Small intestine (tissue), 7 donors: ENCODE data around the gene ARFGEF3. TPM values are rescaled to one million over a fixed set of nuclear protein-coding genes. Genes with fewer than 3 reads are reported as not detected.

ENCODE experiments used
- DNase-seq, 2 donors: peaks; one replicate each; pipeline versions ENCODE4 v3.0.0 to v3.0.0-alpha.2; 2013
- FAIRE-seq: peaks from 2 replicates; lab custom pipeline; 2012; peaks lifted over from hg19 to GRCh38; lab: Jason Lieb, UNC
- H3K27ac ChIP-seq, 3 donors: one replicate each; pipeline ENCODE4 v1.5.1; 2013; ENCODE audit warnings: low read length in 2 of 3, mild to moderate bottlenecking in 2 of 3, control low read depth in 1 of 3, inconsistent platforms in 1 of 3, low read depth in 1 of 3, moderate library complexity in 1 of 3
- H3K27me3 ChIP-seq, 3 donors: one replicate each; pipeline ENCODE4 v1.6.1; 2013; ENCODE audit warnings: low read length in 3 of 3, inconsistent platforms in 1 of 3; ENCODE audit not compliant: control insufficient read depth in 3 of 3, insufficient read depth in 3 of 3
- H3K36me3 ChIP-seq, 3 donors: one replicate each; pipeline ENCODE4 v1.6.1; 2013; ENCODE audit warnings: low read length in 3 of 3, inconsistent platforms in 1 of 3, low read depth in 1 of 3, mild to moderate bottlenecking in 1 of 3, moderate library complexity in 1 of 3; ENCODE audit not compliant: control insufficient read depth in 3 of 3, insufficient read depth in 2 of 3
- H3K4me1 ChIP-seq, 3 donors: one replicate each; pipeline ENCODE4 v1.6.1; 2013; ENCODE audit warnings: low read length in 2 of 3, inconsistent platforms in 1 of 3, low read depth in 1 of 3, mild to moderate bottlenecking in 1 of 3, moderate library complexity in 1 of 3; ENCODE audit not compliant: control insufficient read depth in 3 of 3, insufficient read depth in 2 of 3
- H3K4me3 ChIP-seq, 3 donors: one replicate each; pipeline ENCODE4 v1.5.1; 2013; ENCODE audit warnings: low read length in 3 of 3, control low read depth in 1 of 3, inconsistent platforms in 1 of 3, low read depth in 1 of 3, mild to moderate bottlenecking in 1 of 3, moderate library complexity in 1 of 3
- H3K9me3 ChIP-seq, 2 donors: one replicate each; pipeline ENCODE4 v1.6.1; 2013; ENCODE audit warnings: low read depth in 1 of 2, low read length in 1 of 2; ENCODE audit not compliant: control insufficient read depth in 2 of 2, insufficient read depth in 1 of 2
- WGBS, 3 donors: extraction: QIAGEN DNeasy Blood & Tissue Kit; methylation state at CpG; one replicate each; pipeline ENCODE4 v1.1.7; 2013; 5-methylcytosine and 5-hydroxymethylcytosine counted together
- polyA plus RNA-seq, 4 donors: library from polyadenylated mRNA; stranded (reverse) in 3 of 4; unstranded in 1 of 4; fragments of 200-250 nt in 3 of 4; fragments of 120-200 nt in 1 of 4; gene quantifications; one replicate each; pipeline versions ENCODE4 v1.2.1 to v1.2.3, GENCODE V29; 2013
- donor health status: healthy with polysubstance abuse.
- donor health status: control.
- donor health status: control.
- donor health status: Bipolar disorder and iron deficiency.
- donor health status: healthy.

ARFGEF3 gene
- polyA plus RNA-seq, 4 donors, result 0.27 to 6.2 (median 2.9) TPM

DNA sequence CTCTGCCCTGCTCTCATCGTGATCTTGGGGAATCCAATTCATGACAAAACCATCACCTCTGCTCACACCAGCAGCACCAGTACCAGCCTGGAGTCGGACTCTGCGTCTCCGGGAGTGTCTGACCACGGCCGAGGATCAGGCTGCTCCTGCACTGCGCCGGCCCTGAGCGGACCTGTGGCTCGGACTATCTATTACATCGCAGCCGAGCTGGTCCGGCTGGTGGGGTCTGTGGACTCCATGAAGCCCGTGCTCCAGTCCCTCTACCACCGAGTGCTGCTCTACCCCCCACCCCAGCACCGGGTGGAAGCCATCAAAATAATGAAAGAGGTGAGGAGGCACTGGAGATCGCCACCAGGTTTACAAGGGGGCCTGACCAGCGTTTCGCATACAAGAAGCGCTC is 93.7 kb downstream of the ARFGEF3 start:
- H3K36me3 ChIP-seq, result peaks cover 0 to 5% (median 0%) of the 10 kb centered on the region in 3 donors
- FAIRE-seq (no peak), DNase-seq (no peak)

GRCh38 chr6:138257638-138258040 is 95.9 kb downstream of the ARFGEF3 start:
- H3K9me3 ChIP-seq, result no peaks in the 10 kb centered on the region
- 96 to 100% (median 97%) methylated on average over 1 of the region's 1 CpG for WGBS, 3 donors
- no peak overlapping the region for H3K4me3 ChIP-seq
- no peaks in the 10 kb centered on the region for H3K27me3 ChIP-seq
- DNase-seq (no peak), FAIRE-seq (no peak)
- no peaks in the 10 kb centered on the region for H3K4me1 ChIP-seq
- no peak overlapping the region for H3K27ac ChIP-seq
- H3K36me3 ChIP-seq, result peaks cover 0 to 7% (median 0%) of the 10 kb centered on the region in 3 donors

More for the DNA sequence above, 93.7 kb downstream of the ARFGEF3 start:
- Histone ChIP-seq H3K27ac (no peak overlapping the region), H3K9me3 (no peaks in the 10 kb centered on the region), H3K4me1 (no peaks in the 10 kb centered on the region), H3K4me3 (no peak overlapping the region), H3K27me3 (no peaks in the 10 kb centered on the region)
- WGBS, 3 donors, result 91 to 94% (median 91%) methylated on average over 20 of the region's 20 CpGs

GRCh38 chr6:138258197-138258596 is 96.5 kb downstream of the ARFGEF3 start:
- FAIRE-seq (no peak), DNase-seq (no peak)
- H3K27ac ChIP-seq, result no peak overlapping the region

DNA sequence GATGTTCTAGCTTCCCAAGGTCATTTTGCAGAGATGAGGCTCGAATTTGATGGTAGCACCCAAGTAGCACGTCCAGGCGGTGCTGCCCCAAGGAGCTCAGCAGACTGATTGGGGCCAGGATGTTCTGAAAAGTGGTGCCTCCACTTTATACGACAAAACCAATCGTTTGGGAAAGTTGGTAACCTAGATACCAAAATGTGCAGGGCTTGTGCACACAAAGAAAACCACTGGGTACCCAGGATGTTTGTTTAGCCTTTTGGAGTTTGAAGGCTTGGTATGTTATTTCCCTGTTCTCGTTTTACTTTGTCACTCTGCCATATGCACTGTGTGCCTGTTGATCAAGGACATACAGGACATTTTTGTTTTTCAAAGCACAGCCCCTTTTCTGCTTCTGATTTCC is 97.3 kb downstream of the ARFGEF3 start:
- H3K4me1 ChIP-seq, result no peaks in the 10 kb centered on the region
- peaks cover 0 to 11% (median 5%) of the 10 kb centered on the region in 3 donors for H3K36me3 ChIP-seq
- H3K27ac ChIP-seq, result no peak overlapping the region
- FAIRE-seq (no peak), DNase-seq (no peak)
- no peaks in the 10 kb centered on the region for H3K27me3 ChIP-seq
- H3K4me3 ChIP-seq, result no peak overlapping the region
- WGBS, 3 donors, result 68 to 80% (median 74%) methylated on average over 6 of the region's 6 CpGs
- no peaks in the 10 kb centered on the region for H3K9me3 ChIP-seq

More at GRCh38 chr6:138258197-138258596, 96.5 kb downstream of the ARFGEF3 start:
- H3K4me3 ChIP-seq, result no peak overlapping the region
- no peaks in the 10 kb centered on the region for H3K9me3 ChIP-seq
- no peaks in the 10 kb centered on the region for H3K4me1 ChIP-seq
- WGBS, 3 donors, result 91 to 96% (median 92%) methylated on average over 6 of the region's 6 CpGs
- H3K36me3 ChIP-seq, result peaks cover 0 to 11% (median 1%) of the 10 kb centered on the region in 3 donors
- no peaks in the 10 kb centered on the region for H3K27me3 ChIP-seq

DNA sequence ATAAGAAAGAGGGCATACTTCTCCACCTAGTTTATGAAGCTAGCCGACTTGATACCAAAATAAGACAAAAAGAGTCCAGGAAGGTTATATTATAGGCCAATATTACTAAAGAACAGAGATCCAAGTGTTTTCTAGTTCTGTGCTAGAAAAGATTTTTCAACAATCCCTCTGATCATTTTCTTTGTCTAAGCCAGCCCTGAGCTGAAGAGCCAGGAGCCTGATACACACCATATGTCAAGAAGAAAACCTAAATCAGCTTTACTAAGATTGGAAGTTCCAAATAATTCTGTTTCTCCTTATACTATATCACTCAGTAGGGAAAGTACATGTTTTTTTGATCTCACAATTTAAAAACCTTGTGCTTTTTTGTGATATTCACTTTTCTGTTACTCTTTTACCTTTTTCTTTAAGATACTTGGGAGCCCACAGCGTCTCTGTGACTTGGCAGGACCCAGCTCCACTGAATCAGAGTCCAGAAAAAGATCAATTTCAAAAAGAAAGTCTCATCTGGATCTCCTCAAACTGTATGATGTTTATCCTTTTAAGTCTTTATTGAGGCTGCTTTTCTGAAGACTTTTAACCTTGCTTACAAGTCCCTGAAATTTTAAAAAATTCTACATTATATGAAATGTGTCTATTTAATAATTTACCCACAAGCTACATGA is 99.5 kb downstream of the ARFGEF3 start:
- Histone ChIP-seq H3K27me3 (no peaks in the 10 kb centered on the region), H3K36me3 (peaks cover 0 to 6% (median 5%) of the 10 kb centered on the region in 3 donors), H3K9me3 (no peaks in the 10 kb centered on the region), H3K27ac (no peak overlapping the region), H3K4me1 (no peaks in the 10 kb centered on the region), H3K4me3 (no peak overlapping the region)
- 66 to 88% (median 82%) methylated on average over 2 of the region's 2 CpGs for WGBS, 3 donors
- DNase-seq (no peak), FAIRE-seq (no peak)

- FAIRE-seq, result no peak
Observed at GRCh38 chr6:138263963-138264362, 102.2 kb downstream of the ARFGEF3 start.

DNA sequence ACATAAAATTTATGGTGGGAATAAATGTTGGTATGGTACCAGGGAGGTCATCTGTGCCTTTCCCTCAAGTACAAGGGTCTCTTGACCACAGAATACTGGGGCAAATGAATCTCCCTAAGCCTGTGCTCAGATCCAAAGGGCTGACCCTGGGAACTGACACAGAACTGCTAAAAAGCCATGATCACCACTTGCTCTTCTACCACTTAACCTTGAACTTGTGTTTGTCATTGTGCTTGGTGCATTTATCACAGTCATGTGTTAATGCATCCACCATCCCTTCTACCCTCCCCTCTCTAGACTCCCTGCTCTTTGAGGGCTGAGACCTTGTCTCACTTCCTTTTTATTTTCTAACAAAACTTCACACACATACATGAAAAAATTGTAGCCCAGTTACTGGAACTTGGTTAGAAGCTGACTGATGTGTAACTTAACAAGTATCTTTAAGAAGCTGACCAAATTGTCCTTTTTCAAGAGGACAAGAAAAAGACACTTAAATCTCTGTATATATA is 102.7 kb downstream of the ARFGEF3 start:
- FAIRE-seq (no peak), DNase-seq (no peak)
- Histone ChIP-seq H3K4me1 (peaks cover 0 to 4% (median 0%) of the 10 kb centered on the region in 3 donors), H3K27me3 (no peaks in the 10 kb centered on the region), H3K27ac (no peak overlapping the region), H3K36me3 (peaks cover 0 to 6% (median 5%) of the 10 kb centered on the region in 3 donors), H3K4me3 (no peak overlapping the region), H3K9me3 (no peaks in the 10 kb centered on the region)

More at GRCh38 chr6:138263963-138264362, 102.2 kb downstream of the ARFGEF3 start:
- H3K9me3 ChIP-seq, result no peaks in the 10 kb centered on the region
- no peak for DNase-seq
- H3K27ac ChIP-seq, result no peak overlapping the region
- peaks cover 0 to 2% (median 0%) of the 10 kb centered on the region in 3 donors for H3K4me1 ChIP-seq
- peaks cover 0 to 6% (median 5%) of the 10 kb centered on the region in 3 donors for H3K36me3 ChIP-seq
- no peak overlapping the region for H3K4me3 ChIP-seq
- H3K27me3 ChIP-seq, result no peaks in the 10 kb centered on the region
- WGBS, 3 donors, result 80 to 88% (median 87%) methylated on average over 4 of the region's 4 CpGs

GRCh38 chr6:138266095-138266494 is 104.4 kb downstream of the ARFGEF3 start:
- Histone ChIP-seq H3K36me3 (peaks cover 0 to 6% (median 5%) of the 10 kb centered on the region in 3 donors), H3K27ac (no peak overlapping the region), H3K27me3 (no peaks in the 10 kb centered on the region), H3K9me3 (no peaks in the 10 kb centered on the region), H3K4me1 (peaks cover 0 to 4% (median 0%) of the 10 kb centered on the region in 3 donors), H3K4me3 (no peak overlapping the region)
- DNase-seq, result no peak
- WGBS, 3 donors, result 73 to 93% (median 81%) methylated on average over 3 of the region's 3 CpGs
- no peak for FAIRE-seq
